GM12873 (cell line): ENCODE measurements around the gene FRMD5.
A peak's percentile ranks its signal among the peaks of the same experiment; 100 is the strongest.

Experiments
- CTCF ChIP-seq: IDR thresholded peaks from 2 replicates; pipeline ENCODE4 v1.5.1; 2012; ENCODE audit warnings: low read depth, mild to moderate bottlenecking, moderate library complexity, low read length, control low read depth; ENCODE audit not compliant: insufficient read depth; ENCODE audit errors: missing control alignments

The FRMD5 gene

DNA sequence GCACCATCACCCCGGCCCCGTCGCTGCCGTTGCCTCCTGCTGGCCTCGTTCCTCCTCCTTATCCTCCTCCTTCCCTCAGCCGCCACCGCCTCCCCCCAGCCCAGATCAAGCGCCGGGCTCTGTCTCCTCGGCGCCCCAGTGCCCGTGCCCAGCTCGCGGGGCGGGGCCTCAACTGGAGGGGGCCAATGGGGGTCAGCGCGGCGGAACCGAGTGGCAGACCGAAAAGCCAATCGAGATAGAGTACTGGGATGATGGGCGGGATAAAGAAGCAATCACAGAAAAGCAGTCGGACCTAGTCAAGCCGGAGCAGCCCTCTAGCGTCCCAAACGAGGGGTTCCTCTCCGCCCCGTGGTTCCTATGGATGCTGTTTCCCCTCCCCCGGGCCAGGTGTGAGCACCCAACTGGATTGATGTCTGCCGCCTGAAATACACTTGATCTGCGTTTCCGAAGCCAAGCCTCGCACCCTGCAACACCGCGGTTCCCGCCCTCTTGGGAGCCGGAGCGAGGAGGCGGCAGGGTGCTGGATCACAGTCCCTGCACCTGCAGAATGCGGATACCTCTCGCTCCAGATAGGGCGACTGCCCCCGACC is at the start of gene FRMD5:
Gene FRMD5 (minus strand): TSS at position 121 of the 590 bp plus-strand sequence.
- TF ChIP-seq CTCF: peak; percentile 36

DNA sequence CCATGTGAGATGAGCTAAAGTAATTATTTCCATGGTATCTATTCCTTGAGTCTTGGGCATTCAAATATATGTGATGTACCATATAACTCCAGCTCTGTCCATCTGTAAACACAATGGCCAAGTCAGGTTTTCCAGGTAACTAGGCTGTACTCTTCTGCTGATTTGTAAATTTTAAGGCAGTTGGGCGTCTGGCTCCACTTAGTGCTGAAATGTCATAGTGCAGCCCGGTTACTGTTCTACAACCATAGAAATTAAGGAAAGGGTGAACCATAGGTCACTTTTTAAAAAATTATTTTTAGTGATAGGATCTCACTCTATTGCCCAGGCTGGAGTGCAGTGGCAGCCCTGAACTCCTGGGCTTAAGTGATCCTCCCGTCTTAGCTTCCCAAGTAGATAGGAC is 48.8 kb upstream of the FRMD5 start:
- no peak for TF ChIP-seq CTCF

GRCh38 chr15:44243141-44243540 is 48.1 kb upstream of the FRMD5 start:
- TF ChIP-seq CTCF: no peak

DNA sequence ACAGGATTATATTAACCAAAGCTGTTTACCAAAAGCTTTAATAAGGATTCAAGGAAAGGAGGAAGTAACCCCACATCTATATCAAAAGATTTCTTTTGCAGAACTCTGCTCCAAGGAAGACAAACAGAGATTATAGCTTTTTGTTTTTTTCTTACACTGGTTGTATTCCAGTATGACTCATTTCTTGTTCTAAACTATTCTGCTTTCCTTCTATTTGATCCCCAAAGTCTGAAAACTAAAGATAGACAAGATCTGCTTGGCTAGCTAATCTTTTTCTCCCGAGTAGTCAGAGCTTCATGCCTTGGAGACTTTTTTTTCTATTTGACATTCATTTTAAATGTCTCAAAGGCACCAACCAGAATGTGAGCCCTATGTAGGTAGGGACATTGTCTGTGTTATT is 36.8 kb upstream of the FRMD5 start:
- TF ChIP-seq CTCF: no peak

GRCh38 chr15:44227584-44227983 is 32.5 kb upstream of the FRMD5 start:
- TF ChIP-seq CTCF: no peak

- no peak for TF ChIP-seq CTCF
These were observed 27.4 kb upstream of the FRMD5 start for GRCh38 chr15:44222478-44222877.

GRCh38 chr15:44219073-44219472 is 24.0 kb upstream of the FRMD5 start:
- TF ChIP-seq CTCF: no peak
